K562 (cell line): ENCODE results near the gene GRB10. TPM values are rescaled to one million over a fixed set of nuclear protein-coding genes. Genes with fewer than 3 reads are reported as not detected.
A peak's percentile ranks its signal among the peaks of the same experiment; 100 is the strongest.

ENCODE experiments used
- ATAC-seq: fragments of 200-7000 bp; cut with Tn5 transposase; 3 replicates; pipeline ENCODE4 v1.9.1; 2020; ENCODE audit warnings: moderate library complexity
- BruUV-seq: library from RNA; stranded (reverse); fragments of 400-500 nt; replicated peaks from 2 replicates; lab custom pipeline; 2021; lab: Mats Ljungman, UMichigan
- CTCF ChIA-PET: fragments of 300-600 bp; formaldehyde crosslinking; extraction: SDS; loops from one replicate; lab custom pipeline; 2021; ENCODE audit warnings: low intra/inter-chr PET ratio; lab: Yijun Ruan, JAX
- POLR2A ChIA-PET: fragments of 300-600, 350-650 bp; sonication (Branson Sonifier 250); formaldehyde crosslinking; extraction: SDS; loops from one replicate; lab custom pipeline; 2021; ENCODE audit warnings: antibody characterized with exemption, inconsistent platforms; lab: Yijun Ruan, JAX
- DNase-seq, 4 experiments: peaks; one replicate each; pipeline versions ENCODE4 v3.0.0 to v3.0.0-alpha.2; 2011 to 2018; ENCODE audit warnings: low spot score in 3 of 4, mixed read lengths in 3 of 4; ENCODE audit errors: extremely low read depth in 1 of 4
- FAIRE-seq: peaks from 2 replicates; lab custom pipeline; 2011; peaks lifted over from hg19 to GRCh38; lab: Jason Lieb, UNC
- H2AFZ ChIP-seq: 2 replicates; pipeline ENCODE4 v1.6.0; 2011; ENCODE audit warnings: low read depth, low read length, control low read depth, inconsistent platforms
- H3K27ac ChIP-seq: fragments of 200-600 bp; 3 replicates; pipeline ENCODE4 v1.8.0; 2011; ENCODE audit warnings: low read depth, mild to moderate bottlenecking, control low read depth, inconsistent platforms, low read length, moderate library complexity, mixed read lengths; ENCODE audit errors: extremely low read depth
- H3K27me3 ChIP-seq, 2 experiments: fragments of 300-600 bp in 1 of 2; 2 replicates in 1 of 2; 3 replicates in 1 of 2; pipeline versions ENCODE4 v1.6.0 to v1.8.0; 2011; ENCODE audit warnings: inconsistent platforms in 2 of 2, low read length in 2 of 2, mild to moderate bottlenecking in 1 of 2, mixed read lengths in 1 of 2, moderate library complexity in 1 of 2; ENCODE audit not compliant: control insufficient read depth in 2 of 2, insufficient read depth in 2 of 2
- H3K36me3 ChIP-seq: fragments of 300-600 bp; 3 replicates; pipeline ENCODE4 v1.8.0; 2011; ENCODE audit warnings: mild to moderate bottlenecking, low read length, inconsistent platforms; ENCODE audit not compliant: control insufficient read depth, insufficient read depth
- H3K4me1 ChIP-seq, 2 experiments: fragments of 200-600 bp in 1 of 2; replicated peaks in 1 of 2; 2 replicates in 1 of 2; 3 replicates in 1 of 2; pipeline versions ENCODE4 v1.5.1 to v1.8.0; 2011; ENCODE audit warnings: inconsistent platforms in 2 of 2, low read length in 2 of 2, mild to moderate bottlenecking in 1 of 2, mixed read lengths in 1 of 2, moderate library complexity in 1 of 2; ENCODE audit not compliant: control insufficient read depth in 2 of 2, insufficient read depth in 2 of 2
- H3K4me2 ChIP-seq: 2 replicates; pipeline ENCODE4 v1.6.1; 2011; ENCODE audit warnings: low read length, control low read depth, inconsistent platforms, mixed read lengths; ENCODE audit not compliant: insufficient read depth
- H3K4me3 ChIP-seq: fragments of 200-600 bp; sonication (generic), shearing (Covaris generic); 2 replicates; pipeline ENCODE4 v1.5.1; 2016; ENCODE audit warnings: control low read depth, inconsistent platforms
- H3K79me2 ChIP-seq: fragments of 200-600 bp; 3 replicates; pipeline ENCODE4 v1.8.0; 2011; ENCODE audit warnings: low read length, inconsistent platforms; ENCODE audit not compliant: control insufficient read depth, insufficient read depth
- H3K9ac ChIP-seq, 2 experiments: 2 replicates each; pipeline versions ENCODE4 v1.6.0 to v1.6.1; 2011; ENCODE audit warnings: low read depth in 2 of 2, low read length in 2 of 2, control low read depth in 1 of 2, inconsistent platforms in 1 of 2, mild to moderate bottlenecking in 1 of 2, mixed read lengths in 1 of 2; ENCODE audit not compliant: insufficient read depth in 1 of 2
- H3K9me1 ChIP-seq: one replicate; pipeline ENCODE4 v1.6.0; 2011; ENCODE audit warnings: inconsistent platforms, mild to moderate bottlenecking, low read length, moderate library complexity; ENCODE audit not compliant: control insufficient read depth, insufficient read depth
- H3K9me3 ChIP-seq: replicated peaks from 2 replicates; pipeline ENCODE4 v1.5.1; 2011; ENCODE audit warnings: low read depth, low read length, inconsistent platforms; ENCODE audit not compliant: control insufficient read depth, insufficient read depth
- H4K20me1 ChIP-seq: replicated peaks from 2 replicates; pipeline ENCODE4 v1.6.1; 2011; ENCODE audit warnings: low read length, inconsistent platforms, mixed read lengths; ENCODE audit not compliant: control insufficient read depth, insufficient read depth
- FOXK2 ChIP-seq, 2 experiments: fragments of 450-650 bp; IDR thresholded peaks in 1 of 2; conservative IDR thresholded peaks in 1 of 2; 2 replicates each; pipeline ENCODE4 v1.6.1; 2016; ENCODE audit warnings: low read depth in 2 of 2, mild to moderate bottlenecking in 1 of 2
- HNRNPUL1 ChIP-seq: fragments of 200-400 bp; formaldehyde crosslinking; IDR thresholded peaks from 2 replicates; pipeline ENCODE4 v1.6.1; 2017; ENCODE audit warnings: low read length
- KDM4B ChIP-seq, 2 experiments: fragments of 450-650 bp in 1 of 2; sonication (generic) in 1 of 2; IDR thresholded peaks; 2 replicates each; pipeline ENCODE4 v1.6.1; 2016 to 2017; ENCODE audit warnings: borderline replicate concordance in 2 of 2, antibody characterized with exemption in 1 of 2, low read depth in 1 of 2, mild to moderate bottlenecking in 1 of 2
- LARP7 ChIP-seq: fragments of 450-650 bp; IDR thresholded peaks from 2 replicates; pipeline ENCODE4 v1.6.1; 2016
- PREB ChIP-seq: sonication (generic); formaldehyde crosslinking; IDR thresholded peaks from 2 replicates; pipeline ENCODE4 v1.8.1; 2023; ENCODE audit warnings: mild to moderate bottlenecking, missing genetic modification reagents
- RNF2 ChIP-seq: sonication (generic); IDR thresholded peaks from 2 replicates; pipeline ENCODE4 v1.6.1; 2016
- RNF219 ChIP-seq: fragments of 250-450 bp; sonication (Bioruptor Pico); IDR thresholded peaks from 2 replicates; pipeline ENCODE4 v1.5.0; 2022; ENCODE audit warnings: mild to moderate bottlenecking
- SETDB1 ChIP-seq: IDR thresholded peaks from one replicate; pipeline ENCODE4 v1.6.1; 2012; ENCODE audit warnings: low read length, control low read depth, inconsistent platforms
- ZNF146 ChIP-seq: IDR thresholded peaks from one replicate; pipeline ENCODE4 v1.6.1; 2018; ENCODE audit warnings: missing compliant biosample characterization; ENCODE audit not compliant: unreplicated experiment
- ZNF23 ChIP-seq: fragments of 250-450 bp; sonication (Bioruptor Pico); IDR thresholded peaks from 2 replicates; pipeline ENCODE4 v1.4.0; 2020; ENCODE audit warnings: mild to moderate bottlenecking
- WGBS: fragments of 100-300 bp; shearing (Covaris generic); methylation state at CpG from one replicate; pipeline ENCODE4 v1.1.6; 2016; ENCODE audit warnings: low coverage, mixed read lengths; ENCODE audit not compliant: insufficient coverage; ENCODE audit errors: missing lambda C conversion rate; 5-methylcytosine and 5-hydroxymethylcytosine counted together
- in situ Hi-C: fragments of 300-500 bp; cut with MboI; formaldehyde crosslinking; loops from 4 replicates; pipeline ENCODE4 v1.15.0; 2018; ENCODE audit warnings: inconsistent platforms, mixed read lengths
- intact Hi-C: fragments of 100-400 bp; cut with micrococcal nuclease; formaldehyde crosslinking; loops from 2 replicates; pipeline ENCODE4 v1.14.2; 2022
- polyA plus RNA-seq, 8 experiments: library from polyadenylated mRNA; depleted of rRNA in 4 of 8; stranded (reverse) in 5 of 8; unstranded in 3 of 8; fragments of >200 nt; fragmentation: Nextera tagmentation in 2 of 8; fragmentation: Illumina TruSeq in 1 of 8; extraction: Ambion mirVana in 2 of 8; extraction: Trizol in 1 of 8; gene quantifications; 2 replicates each; pipeline versions ENCODE4 v1.2.1 to v1.2.3, GENCODE V29; 2011 to 2014; ENCODE audit warnings: inconsistent platforms in 1 of 8, missing spikeins in 1 of 8
- total RNA-seq, 7 experiments: library from RNA; depleted of rRNA in 6 of 7; stranded (reverse); fragments of >200 nt in 6 of 7; fragmentation: Illumina TruSeq in 2 of 7; extraction: Trizol in 2 of 7; gene quantifications; 2 replicates each; pipeline versions ENCODE4 v1.2.1 to v1.2.3, GENCODE V29; 2011 to 2021; ENCODE audit warnings: low replicate concordance in 1 of 7
- TF ChIP-seq, protein P1 (sequence below): fragments of 250-450 bp; sonication (Bioruptor Pico); IDR thresholded peaks from 2 replicates; pipeline ENCODE4 v1.5.0; 2021

Gene GRB10
- total and polyA plus RNA-seq, 9 of the 15 experiments (the other 6 are each of a cell fraction or from before 2014, with no cell fraction given): 8.9 to 88.5 (median 40.7) TPM

DNA sequence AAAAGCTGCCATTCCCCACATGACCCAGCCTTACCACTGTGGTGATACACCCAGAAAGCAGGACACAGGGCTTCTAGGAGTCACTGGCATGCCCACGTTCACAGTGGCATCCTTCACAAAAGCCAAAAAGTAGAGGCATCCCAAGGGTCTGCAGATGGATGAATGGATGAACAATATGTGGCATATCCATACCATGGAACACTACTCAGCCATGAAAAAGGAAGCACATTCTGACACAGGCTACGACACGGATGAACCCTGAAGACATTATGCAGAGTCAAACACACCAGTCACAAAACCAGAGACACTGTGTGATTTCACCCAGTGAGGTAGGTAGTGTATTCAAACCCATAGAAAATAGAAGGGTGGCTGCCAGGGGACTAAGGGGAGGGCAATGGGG lies 112.8 kb downstream of the GRB10 start:
- POLR2A ChIA-PET: no interaction called here
- FAIRE-seq: no peak
- CTCF ChIA-PET: no interaction called here
- TF ChIP-seq, protein P1, sequence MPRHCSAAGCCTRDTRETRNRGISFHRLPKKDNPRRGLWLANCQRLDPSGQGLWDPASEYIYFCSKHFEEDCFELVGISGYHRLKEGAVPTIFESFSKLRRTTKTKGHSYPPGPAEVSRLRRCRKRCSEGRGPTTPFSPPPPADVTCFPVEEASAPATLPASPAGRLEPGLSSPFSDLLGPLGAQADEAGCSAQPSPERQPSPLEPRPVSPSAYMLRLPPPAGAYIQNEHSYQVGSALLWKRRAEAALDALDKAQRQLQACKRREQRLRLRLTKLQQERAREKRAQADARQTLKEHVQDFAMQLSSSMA (CRISPR knock-in tag): no peak
- peak; percentile 90 for TF ChIP-seq ZNF146
- TF ChIP-seq ZNF23 (CRISPR knock-in tag): no peak
- H3K4me1 ChIP-seq: peaks cover 0 to 3% of the 10 kb centered on the region in 2 experiments; a peak in 1 of 5 replicates
- no peak for DNase-seq
- in situ Hi-C loops: no loop called here
- no peak overlapping the region for H3K27ac ChIP-seq
- peaks cover 64% of the 10 kb centered on the region; the same call in 2 of the 3 replicates for H3K36me3 ChIP-seq
- no peaks in the 10 kb centered on the region for H3K27me3 ChIP-seq
- H3K4me2 ChIP-seq: no peak overlapping the region
- H3K9me1 ChIP-seq: no peaks in the 10 kb centered on the region
- H3K9ac ChIP-seq: no peak overlapping the region
- intact Hi-C loops: no loop called here
- WGBS: 31% methylated on average over 3 of the region's 3 CpGs
- no TSS peak for BruUV-seq
- H3K4me3 ChIP-seq: no peak overlapping the region
- peaks cover 13% of the 10 kb centered on the region; the same call in 1 of the 2 replicates for H4K20me1 ChIP-seq
- 0 out of 3 replicates have a peak, but pooled peaks cover 4% of the 10 kb centered on the region for H3K79me2 ChIP-seq
- ATAC-seq: no peak
- no peaks in the 10 kb centered on the region for H3K9me3 ChIP-seq
- no peak overlapping the region for H2AFZ ChIP-seq

GRCh38 chr7:50667789-50668226 lies 114.9 kb downstream of the GRB10 start:
- Histone ChIP-seq H3K4me1 (peaks cover 0 to 3% of the 10 kb centered on the region in 2 experiments; a peak in 1 of 5 replicates), H3K4me2 (no peak overlapping the region), H2AFZ (no peak overlapping the region), H3K27me3 (no peaks in the 10 kb centered on the region), H4K20me1 (peaks cover 17% of the 10 kb centered on the region; the same call in 1 of the 2 replicates), H3K27ac (no peak overlapping the region; the same call in 2 of the 3 replicates), H3K79me2 (0 out of 3 replicates have a peak, but pooled peaks cover 4% of the 10 kb centered on the region), H3K4me3 (no peak overlapping the region), H3K9me3 (no peaks in the 10 kb centered on the region), H3K36me3 (peaks cover 60% of the 10 kb centered on the region; the same call in 2 of the 3 replicates), H3K9me1 (no peaks in the 10 kb centered on the region), H3K9ac (no peak overlapping the region)
- POLR2A ChIA-PET: no interaction called here
- BruUV-seq: no TSS peak
- peak; percentile 58 for FAIRE-seq
- in situ Hi-C loops: no loop called here
- no peak for DNase-seq
- no peak for ATAC-seq
- intact Hi-C loops: no loop called here
- CTCF ChIA-PET: no interaction called here
- 85% methylated on average over 5 of the region's 5 CpGs for WGBS
- TF ChIP-seq KDM4B (IDR thresholded peaks at IDR 0.05; ENCODE audit: borderline replicate concordance in 2 of 2, low read depth in 1 of 2) (no peak), LARP7 (no peak), FOXK2 (conservative IDR thresholded peaks at IDR 0.05 in 1 of 2, IDR thresholded peaks at IDR 0.05 in 1 of 2; ENCODE audit: low read depth in 2 of 2) (no peak), HNRNPUL1 (no peak), RNF219 (no peak), SETDB1 (no peak), RNF2 (no peak), PREB (CRISPR knock-in tag) (no peak)
